SW480 (cell line): ENCODE measurements around the gene INAFM2.

Source experiments
- DNase-seq: peaks from one replicate; pipeline ENCODE4 v3.0.0-alpha.2; 2016; ENCODE audit warnings: low spot score

The INAFM2 gene

DNA sequence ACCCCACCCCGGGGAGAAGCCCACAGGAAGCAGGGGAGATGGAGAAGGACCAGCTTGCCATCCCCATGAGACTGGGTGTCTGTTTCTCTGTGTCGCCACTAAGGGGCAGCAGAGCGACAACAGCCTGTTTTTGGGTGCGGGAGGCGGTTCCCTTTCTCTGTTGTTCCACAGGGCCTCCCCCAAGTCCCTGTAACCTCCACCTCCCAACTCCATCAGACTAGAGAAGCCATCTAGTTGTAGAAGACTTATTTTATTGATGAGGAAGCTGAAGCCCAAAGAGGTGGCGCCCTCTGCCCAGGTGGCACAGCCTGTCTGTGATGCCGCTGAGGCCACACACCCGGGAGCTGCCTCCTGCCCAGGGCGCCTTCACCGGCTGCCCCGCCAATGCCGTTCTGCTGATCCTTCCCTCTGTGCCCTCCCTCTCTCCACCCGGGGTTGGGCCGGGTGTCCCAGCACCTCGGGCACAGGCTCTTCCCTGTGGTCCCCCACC, 21.2 kb downstream of the INAFM2 start:
- peak; percentile 57 for DNase-seq

DNA sequence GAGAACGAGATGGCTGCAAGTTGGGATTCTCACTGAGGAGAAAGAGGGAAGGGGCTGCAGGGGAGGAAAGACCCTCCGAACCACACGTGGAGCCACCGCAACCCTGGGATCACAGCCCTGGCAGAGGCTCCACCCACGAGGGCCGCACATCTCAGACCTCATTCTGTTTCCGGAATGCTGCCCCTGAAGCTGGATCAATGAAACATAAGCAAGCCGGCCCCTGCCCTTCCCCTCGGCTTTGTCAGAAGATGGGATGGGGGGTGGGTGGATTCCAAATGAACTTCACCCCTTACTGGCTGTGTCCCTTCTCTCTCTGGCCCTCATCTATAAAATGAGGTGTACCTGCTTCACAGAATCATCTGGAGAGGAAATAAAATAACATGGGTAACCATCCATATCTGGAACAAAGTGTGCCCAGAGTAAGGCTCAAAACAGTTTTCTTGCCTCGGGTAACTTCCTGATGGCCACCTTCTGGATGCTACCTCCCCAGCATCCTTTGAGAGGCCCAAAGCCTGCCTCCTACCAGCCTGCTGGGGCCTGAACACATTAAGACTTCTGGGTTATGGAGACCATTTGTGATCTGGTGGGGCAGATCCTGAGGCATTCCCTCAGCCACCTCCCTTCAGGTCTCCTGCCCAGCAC, 21.9 kb downstream of the INAFM2 start:
- no peak for DNase-seq

DNA sequence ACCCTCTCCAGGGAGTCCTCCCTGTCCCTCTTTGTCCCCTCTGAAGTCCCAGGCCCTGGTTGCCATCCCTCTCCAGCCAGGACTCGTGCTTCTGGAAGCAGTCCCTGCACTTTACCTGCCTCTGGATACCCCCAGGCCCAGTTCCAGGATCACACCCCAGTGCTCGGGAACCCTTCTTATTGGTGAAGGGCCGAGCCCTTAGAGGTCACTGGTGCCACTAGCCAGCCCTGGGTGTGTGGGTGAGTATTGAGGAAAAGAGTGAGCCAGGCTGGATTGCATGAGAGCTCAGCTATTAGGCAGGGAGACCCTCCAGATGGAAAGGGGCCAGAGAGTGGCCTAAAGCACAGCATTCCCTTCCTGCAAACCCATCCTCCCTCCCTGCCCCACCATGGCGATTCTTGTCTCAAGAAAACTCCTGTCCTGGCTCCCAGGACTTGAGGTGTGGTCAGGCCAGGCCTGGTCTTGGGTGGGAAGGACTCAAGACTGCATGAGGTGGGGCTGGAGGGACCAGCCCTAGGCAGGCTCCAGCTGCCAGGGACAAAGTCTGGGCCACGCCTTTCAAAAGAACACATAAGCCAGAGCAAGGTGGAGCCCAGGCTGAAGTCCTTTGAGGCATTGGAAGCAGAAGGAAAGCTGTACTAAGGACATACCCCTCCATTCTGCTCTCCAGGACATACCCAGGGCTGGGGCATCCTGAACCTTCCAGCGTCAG, 22.5 kb downstream of the INAFM2 start:
- no peak for DNase-seq

DNA sequence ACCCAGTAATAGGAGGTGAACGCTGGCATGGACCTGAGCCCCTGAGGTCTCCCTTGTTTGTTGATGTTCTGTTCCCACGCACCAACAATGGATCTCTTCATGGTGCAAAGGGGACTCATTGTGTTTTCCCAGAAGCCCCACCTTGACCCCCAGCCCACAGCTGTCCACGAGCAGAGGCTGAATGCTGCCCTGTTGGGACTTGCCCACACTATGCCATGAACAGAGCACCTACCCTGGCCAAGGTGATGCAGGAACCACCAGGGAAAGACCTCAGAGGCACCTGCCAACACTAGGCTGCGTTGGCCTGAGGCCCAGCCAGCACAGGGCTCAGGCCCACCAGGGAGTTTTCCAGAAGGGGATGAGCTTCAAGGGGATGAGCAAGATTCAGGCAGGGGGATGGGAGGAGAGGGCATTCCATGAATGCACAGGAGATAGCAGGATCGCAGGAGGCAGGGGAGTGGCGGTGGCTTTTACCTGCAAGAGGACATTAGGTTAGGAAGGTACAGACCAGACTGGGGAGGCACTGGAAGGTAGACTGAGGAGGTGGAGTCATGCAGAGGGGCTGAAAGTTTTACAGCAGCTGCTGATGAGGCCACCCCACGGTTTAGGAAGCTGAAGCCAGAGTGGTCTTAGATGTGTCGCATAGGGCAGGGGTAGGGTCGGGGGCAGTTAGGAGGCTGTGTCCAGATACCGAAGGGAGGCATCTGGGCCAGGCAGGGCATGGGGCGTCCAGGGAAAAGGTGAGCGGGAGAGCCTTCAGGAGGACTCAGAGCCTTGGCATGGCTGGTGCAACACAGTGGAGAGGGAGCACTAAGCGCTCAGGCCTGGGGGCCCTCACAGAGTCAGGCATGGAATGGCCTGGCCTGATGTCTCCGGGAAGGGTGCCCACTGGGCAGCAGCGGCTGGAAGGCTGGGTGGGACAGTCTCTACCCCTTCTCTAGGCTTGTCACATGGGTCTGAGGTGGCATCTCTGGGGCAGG, 23.4 kb downstream of the INAFM2 start:
- no peak for DNase-seq

- peak; percentile 33 for DNase-seq
Observed at GRCh38 chr15:40347559-40348473, 24.3 kb downstream of the INAFM2 start.

DNA sequence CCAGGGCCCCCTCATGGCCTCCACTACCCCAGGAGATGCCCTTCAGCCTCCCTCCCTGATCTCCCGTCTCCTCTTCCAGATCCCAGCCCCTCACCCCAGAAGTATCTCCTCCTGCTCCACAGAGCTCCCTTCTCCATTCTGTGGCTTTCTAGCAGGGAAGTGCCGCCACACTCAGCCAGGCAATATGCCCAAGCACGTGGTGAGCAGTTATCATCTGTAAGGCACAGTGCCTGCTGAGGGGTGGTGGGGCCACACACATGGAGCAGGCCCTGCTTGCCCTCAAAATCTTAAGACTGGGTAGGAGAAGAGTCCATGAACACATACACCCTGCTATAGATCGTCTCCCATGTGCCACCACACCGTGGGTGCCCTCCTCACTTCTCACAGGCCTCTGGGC, 25.0 kb downstream of the INAFM2 start:
- DNase-seq, result no peak

- no peak for DNase-seq
Observed at GRCh38 chr15:40349163-40349562, 25.7 kb downstream of the INAFM2 start.

- no peak for DNase-seq
Observed at GRCh38 chr15:40352281-40352901, 28.9 kb downstream of the INAFM2 start.

DNA sequence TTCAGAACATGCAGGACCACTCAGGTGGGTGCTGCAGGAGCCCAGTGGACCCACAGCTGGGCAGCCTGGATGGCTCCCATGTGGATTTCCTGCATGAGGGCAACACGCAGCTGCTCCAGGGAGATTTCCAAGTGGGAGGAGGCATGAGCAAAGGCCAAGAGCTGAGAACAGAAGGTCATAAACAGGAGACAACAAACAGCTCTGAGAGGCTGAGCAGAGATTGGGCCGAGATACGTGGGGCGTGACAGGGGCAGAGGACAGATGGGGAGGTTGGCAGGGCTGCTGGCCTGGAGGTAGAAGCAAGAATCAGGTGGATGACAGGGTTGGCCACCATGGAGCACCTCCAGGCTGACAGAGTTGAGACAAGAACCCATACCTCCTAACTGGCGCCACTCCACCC, 30.2 kb downstream of the INAFM2 start:
- no peak for DNase-seq

GRCh38 chr15:40354408-40355171, 31.1 kb downstream of the INAFM2 start:
- DNase-seq, result no peak

DNA sequence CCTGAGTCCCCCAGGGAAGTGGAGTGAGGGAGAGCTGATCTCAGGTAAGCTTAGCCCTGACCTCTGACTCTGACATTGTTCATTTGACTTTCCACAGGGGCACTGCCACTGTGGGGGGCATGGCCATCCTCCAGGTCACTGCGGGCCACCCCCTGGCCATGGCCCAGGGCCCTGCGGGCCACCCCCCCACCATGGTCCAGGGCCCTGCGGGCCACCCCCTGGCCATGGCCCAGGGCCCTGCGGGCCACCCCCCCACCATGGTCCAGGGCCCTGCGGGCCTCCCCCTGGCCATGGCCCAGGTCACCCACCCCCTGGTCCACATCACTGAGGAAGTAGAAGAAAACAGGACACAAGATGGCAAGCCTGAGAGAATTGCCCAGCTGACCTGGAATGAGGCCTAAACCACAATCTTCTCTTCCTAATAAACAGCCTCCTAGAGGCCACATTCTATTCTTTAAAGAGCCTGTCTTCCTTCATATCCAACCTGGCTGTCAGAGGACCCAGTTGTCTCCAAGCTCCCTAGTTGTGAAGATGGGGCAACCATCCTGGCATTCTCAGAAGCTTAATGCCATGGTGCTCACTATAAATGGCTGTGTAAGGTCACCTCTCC, 32.6 kb downstream of the INAFM2 start:
- DNase-seq, result no peak

GRCh38 chr15:40357246-40357645, 33.8 kb downstream of the INAFM2 start:
- no peak for DNase-seq

DNA sequence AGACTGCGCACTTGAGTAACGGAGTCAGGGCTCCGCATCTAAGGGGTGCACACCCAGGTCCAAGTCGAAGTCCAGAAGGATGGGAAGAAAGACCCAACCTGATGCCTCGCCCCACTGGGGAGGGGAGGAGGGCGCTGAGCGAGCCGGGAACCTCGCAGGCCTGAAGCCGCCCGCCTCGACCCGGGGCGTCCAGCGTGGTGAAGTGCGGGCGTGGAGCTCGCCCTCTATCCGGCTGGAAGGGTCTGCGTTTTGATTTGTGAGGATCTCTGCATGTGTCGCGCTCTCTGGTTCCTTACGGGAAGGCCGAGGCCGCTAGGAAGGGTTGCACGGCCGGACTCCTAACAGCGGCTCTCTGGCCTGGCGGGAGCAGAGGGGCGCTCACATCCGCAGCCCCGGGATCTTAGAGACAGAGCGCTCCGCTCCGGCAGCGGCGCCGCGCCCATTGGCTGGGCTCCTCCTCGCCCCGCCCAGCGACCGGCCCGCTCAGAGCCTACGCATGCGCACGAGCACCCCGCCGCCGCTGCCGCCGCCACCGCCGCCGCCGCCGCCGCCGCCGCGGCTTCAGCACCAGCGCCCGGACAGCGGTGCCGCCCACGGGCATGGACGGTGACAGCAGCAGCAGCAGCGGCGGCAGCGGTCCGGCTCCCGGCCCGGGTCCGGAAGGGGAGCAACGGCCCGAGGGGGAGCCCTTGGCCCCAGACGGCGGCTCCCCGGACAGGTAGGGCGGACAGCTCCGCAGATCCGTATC, 34.4 kb downstream of the INAFM2 start, which contains the start of gene DISP2:
Gene DISP2 (plus strand): TSS at position 497 of the 748 bp plus-strand sequence. CDS start 103 bp downstream, at position 600.
- DNase-seq, result peak; percentile 70

GRCh38 chr15:40358471-40359353, 35.2 kb downstream of the INAFM2 start:
- no peak for DNase-seq

GRCh38 chr15:40360015-40360414, 36.5 kb downstream of the INAFM2 start:
- DNase-seq, result no peak

GRCh38 chr15:40361640-40362039, 38.1 kb downstream of the INAFM2 start:
- DNase-seq, result no peak

- no peak for DNase-seq
Observed at GRCh38 chr15:40363611-40364010, 40.1 kb downstream of the INAFM2 start.

- no peak for DNase-seq
Observed at GRCh38 chr15:40364251-40364650, 40.8 kb downstream of the INAFM2 start.
